ENCODE results near the gene CD48.

Gene CD48

DNA sequence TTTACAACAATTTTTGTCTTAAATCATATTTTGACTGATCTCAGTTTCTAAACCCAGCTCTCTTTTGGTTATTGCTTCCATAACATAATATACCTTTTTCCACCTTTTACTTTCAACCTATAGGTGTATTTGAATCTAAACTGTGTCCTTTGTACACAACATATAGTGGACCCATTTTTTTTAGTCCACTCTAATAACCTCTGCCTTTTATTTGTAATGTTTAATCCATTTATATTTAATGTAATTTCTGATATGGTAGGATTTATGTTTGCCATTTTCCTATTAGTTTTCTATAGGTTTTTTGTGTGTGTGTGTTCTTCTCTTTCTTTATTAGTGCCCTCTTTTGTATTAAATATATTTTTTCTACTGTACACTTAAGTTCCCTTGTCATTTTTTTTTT lies 42.3 kb downstream of the CD48 start:
- H3K9ac ChIP-seq = no peak overlapping the region
- H3K4me2 ChIP-seq = no peak overlapping the region
- no peaks in the 10 kb centered on the region for H3K27me3 ChIP-seq (ENCODE audit: insufficient read depth, low read depth)
- peaks cover 35% of the 10 kb centered on the region for H3K4me1 ChIP-seq (ENCODE audit: low read depth, poor library complexity, severe bottlenecking)
- H3K79me2 ChIP-seq (ENCODE audit: insufficient read depth, low read depth) = no peaks in the 10 kb centered on the region
- H3K27ac ChIP-seq = no peak overlapping the region
- no peaks in the 10 kb centered on the region for H4K20me1 ChIP-seq (ENCODE audit: insufficient read depth)
- no peaks in the 10 kb centered on the region for H3K36me3 ChIP-seq (ENCODE audit: insufficient read depth)
- TF ChIP-seq, protein P1, sequence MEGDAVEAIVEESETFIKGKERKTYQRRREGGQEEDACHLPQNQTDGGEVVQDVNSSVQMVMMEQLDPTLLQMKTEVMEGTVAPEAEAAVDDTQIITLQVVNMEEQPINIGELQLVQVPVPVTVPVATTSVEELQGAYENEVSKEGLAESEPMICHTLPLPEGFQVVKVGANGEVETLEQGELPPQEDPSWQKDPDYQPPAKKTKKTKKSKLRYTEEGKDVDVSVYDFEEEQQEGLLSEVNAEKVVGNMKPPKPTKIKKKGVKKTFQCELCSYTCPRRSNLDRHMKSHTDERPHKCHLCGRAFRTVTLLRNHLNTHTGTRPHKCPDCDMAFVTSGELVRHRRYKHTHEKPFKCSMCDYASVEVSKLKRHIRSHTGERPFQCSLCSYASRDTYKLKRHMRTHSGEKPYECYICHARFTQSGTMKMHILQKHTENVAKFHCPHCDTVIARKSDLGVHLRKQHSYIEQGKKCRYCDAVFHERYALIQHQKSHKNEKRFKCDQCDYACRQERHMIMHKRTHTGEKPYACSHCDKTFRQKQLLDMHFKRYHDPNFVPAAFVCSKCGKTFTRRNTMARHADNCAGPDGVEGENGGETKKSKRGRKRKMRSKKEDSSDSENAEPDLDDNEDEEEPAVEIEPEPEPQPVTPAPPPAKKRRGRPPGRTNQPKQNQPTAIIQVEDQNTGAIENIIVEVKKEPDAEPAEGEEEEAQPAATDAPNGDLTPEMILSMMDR (conservative IDR thresholded peaks at IDR 0.05; ENCODE audit: low read depth, low read length) = no peak
- H2AFZ ChIP-seq (ENCODE audit: low read depth) = no peak overlapping the region
- no peak overlapping the region for H3K4me3 ChIP-seq (IDR thresholded peaks at IDR 0.05; ENCODE audit: insufficient read depth, low read depth, low read length)

DNA sequence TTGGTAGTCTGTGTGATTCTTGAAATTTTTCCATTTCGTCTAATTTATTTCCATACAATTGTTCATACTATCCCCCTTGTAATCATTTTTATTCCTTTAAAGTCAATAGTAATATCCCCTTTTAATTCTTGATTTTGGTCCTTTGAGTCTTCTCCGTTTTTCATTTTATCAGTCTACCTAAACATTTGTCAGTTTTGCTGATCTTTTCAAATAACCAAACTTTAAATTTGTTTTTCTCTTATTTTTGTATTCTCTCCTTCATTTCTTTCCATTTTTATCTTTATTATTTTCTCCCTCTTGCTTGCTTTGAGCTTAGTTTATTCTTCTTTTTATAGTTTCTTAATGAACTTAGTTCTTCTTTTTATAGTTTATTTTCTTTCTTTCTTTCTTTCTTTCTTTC lies 43.7 kb downstream of the CD48 start:
- Histone ChIP-seq H3K27ac (no peak overlapping the region), H2AFZ (ENCODE audit: low read depth) (no peak overlapping the region), H3K4me2 (no peak overlapping the region), H3K9ac (no peak overlapping the region), H3K79me2 (ENCODE audit: insufficient read depth, low read depth) (no peaks in the 10 kb centered on the region), H3K36me3 (ENCODE audit: insufficient read depth) (no peaks in the 10 kb centered on the region), H3K4me3 (IDR thresholded peaks at IDR 0.05; ENCODE audit: insufficient read depth, low read depth, low read length) (no peak overlapping the region), H3K4me1 (ENCODE audit: low read depth, poor library complexity, severe bottlenecking) (peaks cover 21% of the 10 kb centered on the region), H3K27me3 (ENCODE audit: insufficient read depth, low read depth) (no peaks in the 10 kb centered on the region), H4K20me1 (ENCODE audit: insufficient read depth) (no peaks in the 10 kb centered on the region)
- TF ChIP-seq, protein P1 (conservative IDR thresholded peaks at IDR 0.05; ENCODE audit: low read depth, low read length) = no peak

GRCh38 chr1:160666079-160666442 lies 45.6 kb downstream of the CD48 start:
- Histone ChIP-seq H3K79me2 (ENCODE audit: insufficient read depth, low read depth) (no peaks in the 10 kb centered on the region), H3K9ac (no peak overlapping the region), H3K4me1 (ENCODE audit: low read depth, poor library complexity, severe bottlenecking) (peaks cover 5% of the 10 kb centered on the region), H3K4me2 (no peak overlapping the region), H4K20me1 (ENCODE audit: insufficient read depth) (no peaks in the 10 kb centered on the region), H3K4me3 (IDR thresholded peaks at IDR 0.05; ENCODE audit: insufficient read depth, low read depth, low read length) (no peak overlapping the region), H3K36me3 (ENCODE audit: insufficient read depth) (no peaks in the 10 kb centered on the region), H3K27me3 (ENCODE audit: insufficient read depth, low read depth) (no peaks in the 10 kb centered on the region), H3K27ac (no peak overlapping the region), H2AFZ (ENCODE audit: low read depth) (no peak overlapping the region)
- TF ChIP-seq, protein P1 (conservative IDR thresholded peaks at IDR 0.05; ENCODE audit: low read depth, low read length) = no peak

- H3K27me3 ChIP-seq (ENCODE audit: insufficient read depth, low read depth) = no peaks in the 10 kb centered on the region
- H2AFZ ChIP-seq (ENCODE audit: low read depth) = no peak overlapping the region
- H3K9ac ChIP-seq = no peak overlapping the region
- no peak overlapping the region for H3K4me3 ChIP-seq (IDR thresholded peaks at IDR 0.05; ENCODE audit: insufficient read depth, low read depth, low read length)
- TF ChIP-seq, protein P1 (conservative IDR thresholded peaks at IDR 0.05; ENCODE audit: low read depth, low read length) = no peak
- no peaks in the 10 kb centered on the region for H3K79me2 ChIP-seq (ENCODE audit: insufficient read depth, low read depth)
- H3K27ac ChIP-seq = no peak overlapping the region
- no peaks in the 10 kb centered on the region for H4K20me1 ChIP-seq (ENCODE audit: insufficient read depth)
- no peak overlapping the region for H3K4me2 ChIP-seq
- H3K4me1 ChIP-seq (ENCODE audit: low read depth, poor library complexity, severe bottlenecking) = peaks cover 5% of the 10 kb centered on the region
- no peaks in the 10 kb centered on the region for H3K36me3 ChIP-seq (ENCODE audit: insufficient read depth)
Measured at GRCh38 chr1:160665330-160666078, 46.1 kb downstream of the CD48 start.
